Esophagus muscularis mucosa (tissue), 3 donors: ENCODE measurements around the gene UBTD1.

Source experiments
- CTCF ChIP-seq, 3 experiments: fragments of 200-600 bp in 2 of 3; fragments of 450-650 bp in 1 of 3; sonication (generic) in 2 of 3; IDR thresholded peaks; one replicate each; pipeline ENCODE4 v1.5.1; 2017 to 2019; ENCODE audit warnings: antibody characterized with exemption in 3 of 3, mild to moderate bottlenecking in 2 of 3, moderate library complexity in 1 of 3
- POLR2A ChIP-seq: fragments of 450-650 bp; IDR thresholded peaks from one replicate; pipeline ENCODE4 v1.6.1; 2017; ENCODE audit warnings: antibody characterized with exemption, moderate library complexity, mild to moderate bottlenecking, low read depth
- POLR2AphosphoS5 ChIP-seq, 2 donors: sonication (generic); formaldehyde crosslinking; IDR thresholded peaks; one replicate each; pipeline ENCODE4 v1.6.1; 2017; ENCODE audit warnings: antibody characterized with exemption in 2 of 2

GRCh38 chr10:97452352-97452751 is 46.4 kb upstream of the UBTD1 start:
- TF ChIP-seq POLR2AphosphoS5 (IDR thresholded peaks at IDR 0.05), result no peak
- no peak for TF ChIP-seq CTCF (IDR thresholded peaks at IDR 0.05)
- no peak for TF ChIP-seq POLR2A
